OCI-LY1 (cell line): ENCODE measurements around the gene PALMD.
A peak's percentile ranks its signal among the peaks of the same experiment; 100 is the strongest.

Experiments
- H2AFZ ChIP-seq: fragments of 200-600 bp; sonication (generic), shearing (Covaris generic); 2 replicates; pipeline ENCODE4 v1.6.0; 2014; ENCODE audit warnings: antibody characterized with exemption, mild to moderate bottlenecking, low read length
- H3F3A ChIP-seq: fragments of 200-600 bp; sonication (generic), shearing (Covaris generic); 2 replicates; pipeline ENCODE4 v1.6.0; 2014; ENCODE audit warnings: mild to moderate bottlenecking, antibody characterized with exemption, low read length, moderate library complexity; ENCODE audit not compliant: insufficient read depth
- H3K27ac ChIP-seq: fragments of 200-600 bp; sonication (generic); 2 replicates; pipeline ENCODE4 v1.5.1; 2014; ENCODE audit warnings: low read length, mixed run types, mild to moderate bottlenecking, low read depth; ENCODE audit not compliant: poor library complexity, severe bottlenecking
- H3K27me3 ChIP-seq: fragments of 200-600 bp; sonication (generic); 2 replicates; pipeline ENCODE4 v1.6.0; 2014; ENCODE audit warnings: antibody characterized with exemption, mild to moderate bottlenecking, low read length, moderate library complexity; ENCODE audit not compliant: insufficient read depth
- H3K36me3 ChIP-seq: fragments of 200-600 bp; sonication (generic); 2 replicates; pipeline ENCODE4 v1.6.1; 2014; ENCODE audit warnings: mild to moderate bottlenecking, antibody characterized with exemption, low read length, moderate library complexity, mixed read lengths; ENCODE audit not compliant: insufficient read depth
- H3K4me1 ChIP-seq: fragments of 200-600 bp; sonication (generic); 2 replicates; pipeline ENCODE4 v1.5.1; 2014; ENCODE audit warnings: mild to moderate bottlenecking, low read length, moderate library complexity; ENCODE audit not compliant: insufficient read depth, severe bottlenecking
- H3K4me2 ChIP-seq: fragments of 200-600 bp; sonication (generic), shearing (Covaris generic); 2 replicates; pipeline ENCODE4 v1.6.1; 2014; ENCODE audit warnings: low read length
- H3K4me3 ChIP-seq: fragments of 200-600 bp; sonication (generic); 2 replicates; pipeline ENCODE4 v1.5.1; 2014; ENCODE audit warnings: low read length, low read depth, mild to moderate bottlenecking, mixed read lengths; ENCODE audit not compliant: poor library complexity, severe bottlenecking
- H3K79me2 ChIP-seq: fragments of 200-600 bp; shearing (Covaris generic); 2 replicates; pipeline ENCODE4 v1.6.1; 2016; ENCODE audit warnings: mixed run types, low read length, mixed read lengths; ENCODE audit not compliant: insufficient read depth
- H3K9ac ChIP-seq: fragments of 200-600 bp; sonication (generic), shearing (Covaris generic); 2 replicates; pipeline ENCODE4 v1.6.1; 2014; ENCODE audit warnings: mild to moderate bottlenecking, low read length, mixed read lengths
- H3K9me2 ChIP-seq: fragments of 200-600 bp; sonication (generic), shearing (Covaris generic); 2 replicates; pipeline ENCODE4 v1.6.1; 2014; ENCODE audit warnings: low read depth, mild to moderate bottlenecking, low read length, mixed read lengths
- H3K9me3 ChIP-seq: fragments of 200-600 bp; shearing (Covaris generic); 2 replicates; pipeline ENCODE4 v1.6.1; 2014; ENCODE audit warnings: low read length, mixed read lengths
- H4K20me1 ChIP-seq: fragments of 200-600 bp; sonication (generic), shearing (Covaris generic); 2 replicates; pipeline ENCODE4 v1.6.0; 2016; ENCODE audit warnings: mild to moderate bottlenecking, low read length; ENCODE audit not compliant: insufficient read depth
- CTCF ChIP-seq: fragments of 200-600 bp; sonication (generic), shearing (Covaris generic); IDR thresholded peaks from 2 replicates; pipeline ENCODE4 v1.5.1; 2017; ENCODE audit warnings: mild to moderate bottlenecking, antibody characterized with exemption, low read length, moderate library complexity, mixed read lengths
- EZH2 ChIP-seq: fragments of 200-600 bp; sonication (generic), shearing (Covaris generic); IDR thresholded peaks from 2 replicates; pipeline ENCODE4 v1.8.0; 2017; ENCODE audit warnings: borderline replicate concordance, mixed run types, mild to moderate bottlenecking, antibody characterized with exemption, low read length, moderate library complexity, mixed read lengths

The PALMD gene

GRCh38 chr1:99704356-99704816, 58.5 kb downstream of the PALMD start:
- TF ChIP-seq CTCF, result no peak
- no peak for TF ChIP-seq EZH2
- no peaks in the 10 kb centered on the region for H4K20me1 ChIP-seq
- H2AFZ ChIP-seq, result no peak overlapping the region
- H3F3A ChIP-seq, result no peaks in the 10 kb centered on the region
- H3K4me3 ChIP-seq, result no peak overlapping the region
- H3K4me1 ChIP-seq, result no peaks in the 10 kb centered on the region
- no peaks in the 10 kb centered on the region for H3K27me3 ChIP-seq
- 0 out of 2 replicates have a peak, but pooled peaks cover 2% of the 10 kb centered on the region for H3K9me3 ChIP-seq
- no peaks in the 10 kb centered on the region for H3K79me2 ChIP-seq
- no peak overlapping the region for H3K4me2 ChIP-seq
- peaks cover 12% of the 10 kb centered on the region for H3K36me3 ChIP-seq
- no peak overlapping the region for H3K27ac ChIP-seq
- no peak overlapping the region for H3K9ac ChIP-seq
- no peaks in the 10 kb centered on the region for H3K9me2 ChIP-seq

GRCh38 chr1:99705385-99705784, 59.5 kb downstream of the PALMD start:
- H3K27ac ChIP-seq, result no peak overlapping the region
- no peak overlapping the region for H3K9ac ChIP-seq
- no peak overlapping the region for H3K4me3 ChIP-seq
- H3K4me2 ChIP-seq, result no peak overlapping the region
- H4K20me1 ChIP-seq, result no peaks in the 10 kb centered on the region
- 0 out of 2 replicates have a peak, but pooled peaks cover 2% of the 10 kb centered on the region for H3K9me3 ChIP-seq
- H3K4me1 ChIP-seq, result no peaks in the 10 kb centered on the region
- TF ChIP-seq CTCF (no peak), EZH2 (no peak)
- H3K27me3 ChIP-seq, result no peaks in the 10 kb centered on the region
- peaks cover 20% of the 10 kb centered on the region for H3K36me3 ChIP-seq
- no peaks in the 10 kb centered on the region for H3K9me2 ChIP-seq
- no peaks in the 10 kb centered on the region for H3F3A ChIP-seq
- H3K79me2 ChIP-seq, result no peaks in the 10 kb centered on the region
- H2AFZ ChIP-seq, result no peak overlapping the region

GRCh38 chr1:99707535-99708142, 61.7 kb downstream of the PALMD start:
- Histone ChIP-seq H3K4me1 (no peaks in the 10 kb centered on the region), H3K27ac (no peak overlapping the region), H3K9me2 (no peaks in the 10 kb centered on the region), H2AFZ (no peak overlapping the region), H3K4me2 (no peak overlapping the region), H4K20me1 (no peaks in the 10 kb centered on the region), H3K9me3 (no peaks in the 10 kb centered on the region), H3K79me2 (no peaks in the 10 kb centered on the region), H3F3A (no peaks in the 10 kb centered on the region), H3K4me3 (no peak overlapping the region), H3K27me3 (no peaks in the 10 kb centered on the region), H3K36me3 (peaks cover 41% of the 10 kb centered on the region), H3K9ac (no peak overlapping the region)
- peak; percentile 97 for TF ChIP-seq CTCF
- TF ChIP-seq EZH2, result no peak
